CD14-positive monocyte (primary cell): ENCODE measurements around the gene PGP. TPM values are rescaled to one million over a fixed set of nuclear protein-coding genes. Genes with fewer than 3 reads are reported as not detected.

Source experiments
- DNase-seq, 3 donors: peaks; one replicate each; pipeline ENCODE4 v3.0.0-alpha.2; 2011 to 2022
- H2AFZ ChIP-seq: 2 replicates; pipeline ENCODE4 v1.6.0; 2012; ENCODE audit warnings: mild to moderate bottlenecking, low read depth, low read length, inconsistent platforms; ENCODE audit not compliant: insufficient read depth, poor library complexity, severe bottlenecking
- H3K27ac ChIP-seq, 2 donors: 1 replicate in 1 of 2; 2 replicates in 1 of 2; pipeline ENCODE4 v1.5.1; 2012 to 2013; ENCODE audit warnings: low read length in 2 of 2, control low read depth in 1 of 2, inconsistent platforms in 1 of 2, low read depth in 1 of 2, mild to moderate bottlenecking in 1 of 2
- H3K27me3 ChIP-seq, 2 donors: one replicate each; pipeline versions ENCODE4 v1.6.0 to v1.6.1; 2011 to 2013; ENCODE audit warnings: low read length in 2 of 2; ENCODE audit not compliant: control insufficient read depth in 2 of 2, insufficient read depth in 2 of 2
- H3K36me3 ChIP-seq, 2 donors: replicated peaks in 1 of 2; 1 replicate in 1 of 2; 2 replicates in 1 of 2; pipeline versions ENCODE4 v1.5.1 to v1.6.1; 2012 to 2013; ENCODE audit warnings: low read length in 2 of 2, control low read depth in 1 of 2, inconsistent platforms in 1 of 2, mild to moderate bottlenecking in 1 of 2; ENCODE audit not compliant: insufficient read depth in 2 of 2, control insufficient read depth in 1 of 2
- H3K4me1 ChIP-seq, 2 donors: 1 replicate in 1 of 2; 2 replicates in 1 of 2; pipeline versions ENCODE4 v1.5.1 to v1.6.1; 2012 to 2013; ENCODE audit warnings: low read length in 2 of 2, control low read depth in 1 of 2, inconsistent platforms in 1 of 2, mild to moderate bottlenecking in 1 of 2, moderate library complexity in 1 of 2; ENCODE audit not compliant: insufficient read depth in 2 of 2, control insufficient read depth in 1 of 2
- H3K4me2 ChIP-seq: replicated peaks from 2 replicates; pipeline ENCODE3; 2012; ENCODE audit warnings: low read length, moderate library complexity, mild to moderate bottlenecking; ENCODE audit not compliant: poor library complexity, severe bottlenecking; ENCODE audit errors: extremely low read depth
- H3K4me3 ChIP-seq, 3 experiments: fragments of 200-600 bp in 1 of 3; sonication (generic) in 1 of 3; replicated peaks in 1 of 3; 1 replicate in 2 of 3; 2 replicates in 1 of 3; pipeline ENCODE4 v1.5.1; 2011 to 2013; ENCODE audit warnings: low read length in 3 of 3, mild to moderate bottlenecking in 3 of 3, control low read depth in 2 of 3, low read depth in 2 of 3, inconsistent platforms in 1 of 3, moderate library complexity in 1 of 3
- H3K79me2 ChIP-seq: 2 replicates; pipeline ENCODE4 v1.6.0; 2012; ENCODE audit warnings: mild to moderate bottlenecking, control low read depth, inconsistent platforms, low read length, moderate library complexity; ENCODE audit not compliant: insufficient read depth
- H3K9ac ChIP-seq: 2 replicates; pipeline ENCODE4 v1.6.0; 2017; ENCODE audit warnings: low read length, mild to moderate bottlenecking; ENCODE audit not compliant: insufficient read depth, poor library complexity, severe bottlenecking
- H3K9me3 ChIP-seq, 2 donors: replicated peaks in 1 of 2; 1 replicate in 1 of 2; 2 replicates in 1 of 2; pipeline versions ENCODE4 v1.5.1 to v1.6.1; 2012 to 2013; ENCODE audit warnings: low read length in 2 of 2, control low read depth in 1 of 2; ENCODE audit not compliant: control insufficient read depth in 1 of 2, insufficient read depth in 1 of 2
- H4K20me1 ChIP-seq: 2 replicates; pipeline ENCODE4 v1.6.0; 2012; ENCODE audit warnings: mild to moderate bottlenecking, low read length, control low read depth, moderate library complexity; ENCODE audit not compliant: insufficient read depth
- H3K27ac Mint-ChIP-seq, 7 donors: one replicate each; pipeline ENCODE4 v1.8.0; 2020; ENCODE audit warnings: mild to moderate bottlenecking in 7 of 7, mixed read lengths in 7 of 7, moderate library complexity in 6 of 7, inconsistent platforms in 2 of 7
- H3K27me3 Mint-ChIP-seq, 3 donors: one replicate each; pipeline ENCODE4 v1.8.0; 2021 to 2022; ENCODE audit warnings: low read depth in 3 of 3, mild to moderate bottlenecking in 3 of 3, mixed read lengths in 3 of 3, moderate library complexity in 3 of 3, inconsistent platforms in 1 of 3
- H3K36me3 Mint-ChIP-seq, 2 donors: one replicate each; pipeline ENCODE4 v1.8.0; 2020; ENCODE audit warnings: mixed read lengths in 2 of 2, inconsistent platforms in 1 of 2, mild to moderate bottlenecking in 1 of 2
- H3K4me1 Mint-ChIP-seq: one replicate; pipeline ENCODE4 v1.8.0; 2020; ENCODE audit warnings: mild to moderate bottlenecking, mixed read lengths
- H3K4me3 Mint-ChIP-seq, 2 donors: one replicate each; pipeline ENCODE4 v1.8.0; 2020; ENCODE audit warnings: mild to moderate bottlenecking in 2 of 2, mixed read lengths in 2 of 2, moderate library complexity in 1 of 2
- H3K9me3 Mint-ChIP-seq, 7 donors: one replicate each; pipeline ENCODE4 v1.8.0; 2020 to 2022; ENCODE audit warnings: mixed read lengths in 7 of 7, mild to moderate bottlenecking in 6 of 7, moderate library complexity in 6 of 7, inconsistent platforms in 2 of 7
- CTCF ChIP-seq: fragments of 200-600 bp; IDR thresholded peaks from one replicate; pipeline ENCODE4 v1.8.0; 2022; ENCODE audit warnings: antibody characterized with exemption, mild to moderate bottlenecking
- WGBS: methylation state at CpG from one replicate; pipeline ENCODE4 v1.1.5; 2013; ENCODE audit warnings: missing lambda C conversion rate; ENCODE audit not compliant: insufficient coverage; 5-methylcytosine and 5-hydroxymethylcytosine counted together
- intact Hi-C, 2 donors: fragments of 100-400 bp; cut with micrococcal nuclease; formaldehyde crosslinking; loops; one replicate each; pipeline versions ENCODE4 v1.15.0 to v1.15.1; 2023
- polyA plus RNA-seq, 3 donors: library from polyadenylated mRNA; depleted of rRNA in 1 of 3; unstranded in 2 of 3; stranded (reverse) in 1 of 3; fragments of 300-500 nt in 2 of 3; fragments of >200 nt in 1 of 3; fragmentation: Illumina TruSeq in 2 of 3; gene quantifications; 1 replicate in 2 of 3; 2 replicates in 1 of 3; pipeline ENCODE4 v1.2.3, GENCODE V29; 2012 to 2021

PGP gene
- polyA plus RNA-seq, 3 donors: 7.2 to 20.2 (median 19.2) TPM

GRCh38 chr16:2170587-2171435 is 43.8 kb downstream of the PGP start:
- H3K36me3 Mint-ChIP-seq: peaks cover 38 to 79% of the 10 kb centered on the region in 2 donors
- no peaks in the 10 kb centered on the region for H3K9me3 ChIP-seq
- no peak overlapping the region for H3K9ac ChIP-seq
- H3K4me1 Mint-ChIP-seq: no peaks in the 10 kb centered on the region
- H3K27ac ChIP-seq: no peak overlapping the region
- peaks cover 1% of the 10 kb centered on the region for H3K79me2 ChIP-seq
- H2AFZ ChIP-seq: no peak overlapping the region
- no peak for DNase-seq
- TF ChIP-seq CTCF: no peak
- H3K4me1 ChIP-seq: no peaks in the 10 kb centered on the region
- peak overlapping the region in 1 of 2 donors; percentile 52 for H3K4me3 Mint-ChIP-seq
- peaks cover 85 to 95% of the 10 kb centered on the region in 2 donors for H3K36me3 ChIP-seq
- WGBS: 91% methylated on average over 43 of the region's 47 CpGs
- H3K4me2 ChIP-seq: no peak overlapping the region
- peaks cover 0 to 3% (median 0%) of the 10 kb centered on the region in 3 donors for H3K27me3 Mint-ChIP-seq
- H3K27ac Mint-ChIP-seq: no peak overlapping the region
- H3K9me3 Mint-ChIP-seq: no peaks in the 10 kb centered on the region
- no peak overlapping the region for H3K4me3 ChIP-seq
- intact Hi-C loops: no loop called here
- peaks cover 9% of the 10 kb centered on the region for H4K20me1 ChIP-seq
- no peaks in the 10 kb centered on the region for H3K27me3 ChIP-seq

- Mint-ChIP-seq H3K27me3 (peaks cover 0 to 3% (median 0%) of the 10 kb centered on the region in 3 donors), H3K4me1 (no peaks in the 10 kb centered on the region), H3K9me3 (no peaks in the 10 kb centered on the region), H3K36me3 (peaks cover 36 to 76% of the 10 kb centered on the region in 2 donors), H3K4me3 (no peak overlapping the region), H3K27ac (no peak overlapping the region)
- no peak for DNase-seq
- H3K79me2 ChIP-seq: peaks cover 3% of the 10 kb centered on the region
- H2AFZ ChIP-seq: no peak overlapping the region
- no peak overlapping the region for H3K9ac ChIP-seq
- peaks cover 79 to 91% of the 10 kb centered on the region in 2 donors for H3K36me3 ChIP-seq
- H3K4me2 ChIP-seq: no peak overlapping the region
- intact Hi-C loops: no loop called here
- 87% methylated on average over 15 of the region's 18 CpGs for WGBS
- no peaks in the 10 kb centered on the region for H3K27me3 ChIP-seq
- no peaks in the 10 kb centered on the region for H3K4me1 ChIP-seq
- peaks cover 13% of the 10 kb centered on the region for H4K20me1 ChIP-seq
- H3K9me3 ChIP-seq: no peaks in the 10 kb centered on the region
- no peak for TF ChIP-seq CTCF
- H3K27ac ChIP-seq: no peak overlapping the region
- H3K4me3 ChIP-seq: no peak overlapping the region
Measured at GRCh38 chr16:2170080-2170479, 44.6 kb downstream of the PGP start.
